Fibroblast of peridontal ligament (primary cell): ENCODE data around the gene LIPN.

Source experiments
- DNase-seq: peaks from one replicate; pipeline ENCODE4 v3.0.0-alpha.2; 2010; ENCODE audit errors: extremely low read depth

Gene LIPN

DNA sequence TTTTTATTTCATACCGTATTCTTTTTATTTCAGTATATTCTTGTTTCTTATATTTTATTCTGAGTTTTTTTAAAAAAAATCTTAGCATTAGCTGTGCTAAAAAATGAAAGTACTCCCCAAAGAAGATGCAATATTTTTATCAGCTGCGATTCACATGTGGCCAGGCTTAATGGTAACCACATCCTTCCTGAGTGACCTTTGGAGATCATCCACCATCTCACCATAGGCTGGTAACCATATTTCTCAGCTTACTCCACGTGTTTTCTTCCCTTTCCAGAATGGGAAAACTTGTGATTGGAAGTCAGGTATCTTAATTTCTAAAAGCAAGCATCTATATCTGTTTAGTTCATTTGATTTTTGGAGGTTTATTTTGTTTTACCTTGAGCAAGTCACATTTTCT lies 23.9 kb downstream of the LIPN start:
- DNase-seq = no peak

DNA sequence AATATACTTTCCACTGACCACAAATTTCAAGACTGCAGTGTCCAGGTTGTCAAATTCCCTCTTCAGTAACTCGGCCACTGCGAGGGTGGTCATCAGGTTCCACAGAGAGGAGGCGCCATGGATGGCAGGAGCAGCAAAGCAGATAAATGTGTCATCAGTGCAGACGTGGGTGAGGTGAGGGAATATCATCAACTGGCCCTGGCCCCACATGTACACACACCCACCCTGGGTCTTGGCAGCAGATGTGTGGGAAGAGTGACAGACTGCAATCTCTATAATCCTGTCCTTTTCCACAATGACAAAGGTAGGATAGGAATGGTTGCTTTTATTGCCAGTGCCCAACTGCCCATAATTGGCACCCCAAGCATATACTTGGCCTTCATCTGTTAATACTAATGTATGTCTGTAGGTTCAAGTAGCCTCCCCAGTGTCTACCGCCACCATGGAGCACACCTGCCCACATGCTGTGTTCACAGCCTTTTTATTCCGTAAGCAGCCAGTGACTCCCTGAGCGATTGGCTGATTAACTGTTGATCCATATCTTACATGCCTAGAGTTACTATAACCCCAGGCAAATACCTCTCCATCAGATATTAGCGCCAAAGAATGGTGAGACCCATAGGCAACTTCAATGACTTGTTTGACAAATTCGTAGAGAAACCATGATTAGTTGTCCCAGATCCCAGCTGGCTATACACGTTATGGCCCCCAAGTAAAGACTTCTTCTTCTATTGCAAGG lies 26.4 kb downstream of the LIPN start:
- DNase-seq = no peak

- no peak for DNase-seq
These were observed 27.6 kb downstream of the LIPN start for GRCh38 chr10:88787463-88787862.

GRCh38 chr10:88788924-88789323 lies 29.1 kb downstream of the LIPN start:
- no peak for DNase-seq

DNA sequence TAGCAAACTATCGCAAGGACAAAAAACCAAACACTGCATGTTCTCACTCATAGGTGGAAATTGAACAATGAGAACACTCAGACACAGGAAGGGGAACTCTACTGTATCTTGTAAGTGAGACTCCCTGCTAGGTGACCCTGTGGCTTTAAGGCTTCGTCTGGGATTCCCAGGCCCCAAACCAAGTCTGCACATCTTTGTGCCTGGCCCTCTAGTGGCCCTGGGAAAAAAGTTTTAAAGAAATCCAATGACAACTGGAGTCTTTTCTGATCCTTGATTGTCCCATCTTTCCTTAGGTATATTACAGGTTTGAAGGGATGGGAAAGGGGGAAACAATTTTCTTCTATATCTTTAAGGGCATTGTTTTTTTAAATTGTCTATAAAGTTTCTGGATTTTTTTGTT lies 32.1 kb downstream of the LIPN start:
- no peak for DNase-seq

- peak; percentile 61 for DNase-seq
These were observed 32.8 kb downstream of the LIPN start for GRCh38 chr10:88792661-88793060.

GRCh38 chr10:88793712-88794299 lies 34.0 kb downstream of the LIPN start:
- DNase-seq = peak; percentile 77

- peak; percentile 83 for DNase-seq
These were observed 34.9 kb downstream of the LIPN start for GRCh38 chr10:88794731-88795130.

DNA sequence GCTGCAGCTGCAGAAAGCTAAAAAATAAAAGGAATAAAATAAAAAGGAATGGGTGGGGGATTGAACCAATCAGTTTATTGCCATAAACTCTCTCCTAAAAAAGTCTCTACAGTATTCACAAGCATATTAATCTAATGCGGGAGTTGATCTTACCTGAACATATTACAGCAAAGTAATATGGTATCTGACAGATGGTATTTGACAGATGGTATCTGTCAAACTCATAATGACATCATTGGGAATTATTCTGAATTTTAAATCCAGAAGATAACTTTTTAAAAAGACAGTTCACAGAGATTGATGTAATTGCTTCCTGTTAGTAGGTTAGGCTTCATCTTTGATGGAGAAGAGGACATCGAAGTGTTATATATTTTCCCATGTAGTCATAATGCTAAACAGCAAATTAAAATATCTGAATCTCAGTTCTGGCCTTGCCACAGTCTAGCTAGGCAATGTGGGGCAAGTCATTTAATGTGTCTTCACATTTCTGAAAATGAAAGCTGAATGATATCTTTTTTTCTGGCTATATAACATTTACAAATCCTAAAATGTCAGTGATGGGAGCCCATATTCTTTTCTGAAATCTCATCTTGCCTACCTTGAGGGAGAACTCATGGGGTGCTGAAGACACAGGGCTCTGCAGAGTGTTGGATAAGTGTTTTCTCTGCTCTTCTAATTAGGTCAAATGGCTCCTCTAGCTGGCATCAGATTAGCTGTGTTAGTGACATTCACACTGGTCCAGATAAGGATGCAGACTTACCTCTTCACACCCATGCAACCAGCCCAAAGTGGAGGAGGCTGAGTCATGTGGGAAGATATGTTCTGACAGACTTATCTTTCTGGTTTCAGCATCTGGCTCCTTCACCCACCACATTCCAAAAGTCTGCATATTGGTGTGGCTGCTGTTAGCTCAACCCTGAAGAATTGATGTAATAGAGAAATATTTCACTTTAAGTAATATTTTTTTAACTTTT lies 40.6 kb downstream of the LIPN start:
- peak; percentile 40 for DNase-seq

DNA sequence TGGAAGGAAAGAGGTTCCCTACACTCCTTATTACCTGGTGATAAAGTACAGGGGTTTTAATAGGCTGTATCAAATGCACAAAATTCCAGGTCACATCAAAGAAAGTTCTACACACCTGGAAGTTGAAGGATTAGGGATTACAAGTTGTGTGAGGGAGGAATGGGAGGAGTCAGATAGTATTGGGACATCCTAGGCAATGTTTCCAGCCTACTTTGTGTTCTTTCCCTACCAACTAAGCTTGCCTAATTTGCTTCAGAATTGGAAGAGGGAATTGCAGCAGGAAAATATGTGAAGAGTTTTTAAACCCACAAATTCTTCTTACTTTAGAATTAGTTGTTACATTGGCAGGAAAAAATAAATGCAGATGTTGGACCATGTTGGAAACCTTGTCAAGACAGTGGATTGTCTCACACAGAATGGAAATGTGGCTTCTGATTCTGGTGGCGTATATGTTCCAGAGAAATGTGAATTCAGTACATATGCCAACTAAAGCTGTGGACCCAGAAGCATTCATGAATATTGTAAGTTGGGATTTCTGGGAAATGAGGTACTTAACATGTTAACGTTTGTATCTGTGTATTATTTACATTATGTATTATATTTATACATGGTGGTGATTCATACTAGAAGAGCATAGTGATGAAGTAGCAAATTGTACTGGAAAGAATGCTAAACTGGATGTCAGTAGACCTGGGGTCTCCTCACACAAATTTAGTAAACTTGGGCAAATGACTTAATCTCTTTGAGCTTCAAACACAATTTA lies 42.9 kb downstream of the LIPN start, which contains the start of gene LIPM:
Gene LIPM, plus strand, starts transcription at position 208 of the 763 bp plus-strand sequence. Its CDS starts 167 bp downstream, at position 375.
- DNase-seq = peak; percentile 45

DNA sequence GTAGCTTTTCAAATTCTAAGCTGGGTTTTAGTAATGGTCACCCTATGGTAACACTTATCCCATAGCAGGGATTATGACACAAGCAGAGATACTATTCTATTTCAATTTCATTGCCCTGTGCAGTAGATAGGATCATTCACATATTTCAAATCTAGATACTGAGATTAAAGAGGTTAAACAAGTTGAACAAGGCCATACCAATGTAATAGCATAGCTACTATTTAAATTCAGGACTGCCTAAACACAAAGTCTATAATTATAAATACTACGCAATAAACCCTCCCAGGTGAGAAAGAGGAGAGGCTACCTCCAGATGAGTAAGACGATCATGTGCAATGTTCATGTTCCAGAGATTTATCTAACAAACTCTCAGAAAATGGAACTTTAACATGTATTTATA lies 43.8 kb downstream of the LIPN start:
- DNase-seq = no peak

DNA sequence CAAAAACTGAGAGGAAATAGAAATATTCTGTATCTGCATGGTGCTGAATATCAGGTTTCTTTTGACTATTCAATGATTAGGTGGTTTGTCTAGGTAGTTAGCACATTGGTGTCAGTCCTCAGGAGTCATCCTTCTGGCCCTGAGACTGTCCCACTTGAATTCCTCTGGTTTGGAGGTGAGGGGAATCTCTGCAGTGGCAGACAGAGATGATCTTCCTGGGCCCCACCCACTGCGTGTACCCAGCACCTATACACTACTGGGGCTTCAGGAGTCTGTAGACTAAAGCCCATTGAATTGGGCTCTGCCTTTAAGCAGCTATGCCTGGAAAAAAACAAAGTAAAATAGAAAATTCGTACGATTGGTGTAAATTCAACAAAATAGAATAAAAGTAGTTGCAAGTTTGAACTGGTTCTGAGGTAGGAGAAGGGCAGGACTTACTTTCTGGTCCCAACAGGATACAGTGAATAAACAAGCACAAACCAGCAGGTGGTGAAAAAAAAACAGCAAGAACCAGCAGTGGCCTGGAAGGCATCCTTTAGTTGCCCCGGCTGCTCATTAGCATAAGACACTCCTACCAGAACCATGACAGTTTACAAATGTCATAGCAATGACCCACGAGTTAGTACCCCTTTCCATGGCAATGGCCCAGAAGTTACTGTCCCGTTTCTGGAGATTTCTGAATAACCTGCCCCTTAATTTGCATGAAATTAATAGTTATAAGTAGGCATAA lies 44.4 kb downstream of the LIPN start:
- DNase-seq = no peak

GRCh38 chr10:88805361-88805760 lies 45.5 kb downstream of the LIPN start:
- no peak for DNase-seq

DNA sequence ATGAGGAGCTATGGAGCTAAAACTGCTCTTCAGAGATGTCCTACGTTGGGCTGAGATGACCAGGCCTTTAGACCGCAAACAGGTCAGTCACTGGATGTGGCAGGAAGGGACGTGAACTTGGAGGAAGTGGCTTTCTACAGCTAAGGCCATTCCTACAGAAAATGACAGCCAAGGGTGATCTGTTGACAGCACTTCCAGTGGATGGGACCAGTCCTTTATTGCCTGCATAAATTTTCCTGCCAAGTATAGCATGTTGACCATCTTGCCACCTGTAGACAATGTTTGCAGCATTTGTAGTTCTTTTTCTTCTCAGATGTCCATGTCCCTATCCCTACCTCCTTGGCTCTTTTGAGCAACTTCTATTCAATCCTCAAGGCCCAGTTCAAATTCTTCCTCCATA lies 46.1 kb downstream of the LIPN start:
- DNase-seq = no peak

- no peak for DNase-seq
These were observed 49.8 kb downstream of the LIPN start for GRCh38 chr10:88809621-88810020.

DNA sequence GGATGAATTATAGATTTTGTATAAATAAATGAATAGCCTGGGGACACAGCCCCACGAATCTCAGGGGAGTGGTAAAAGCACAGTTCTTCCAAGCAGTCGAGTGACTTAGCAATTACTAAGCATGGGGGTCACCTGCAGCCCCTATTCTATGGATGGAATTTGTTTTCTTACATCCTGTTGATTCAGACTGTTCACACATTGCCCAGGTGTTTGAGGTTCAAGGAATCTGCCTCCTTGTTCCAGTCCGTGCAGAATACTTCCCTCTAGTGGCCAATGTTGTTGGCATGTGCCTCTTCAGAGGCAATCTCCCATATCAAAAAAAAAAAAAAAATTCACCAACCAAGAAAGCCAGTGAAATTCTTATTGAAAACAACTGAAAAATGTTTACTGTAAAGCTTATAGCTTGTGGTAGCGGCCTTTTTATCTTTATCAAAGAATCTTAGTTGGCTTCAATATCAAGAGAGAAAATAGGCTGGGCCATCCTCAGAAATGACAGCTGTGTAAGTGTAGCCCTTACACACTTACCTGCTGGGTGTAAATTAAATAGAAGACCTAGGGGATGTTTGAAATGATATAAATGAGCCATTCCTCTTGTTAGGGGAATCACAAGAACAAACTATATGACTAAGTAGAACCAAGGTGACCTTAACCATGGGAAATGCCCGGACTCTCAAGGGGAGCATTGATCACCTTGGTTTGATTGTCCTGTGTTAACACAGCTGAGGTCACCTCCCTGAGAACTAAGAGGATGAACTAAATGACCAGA lies 50.6 kb downstream of the LIPN start:
- DNase-seq = peak; percentile 79

DNA sequence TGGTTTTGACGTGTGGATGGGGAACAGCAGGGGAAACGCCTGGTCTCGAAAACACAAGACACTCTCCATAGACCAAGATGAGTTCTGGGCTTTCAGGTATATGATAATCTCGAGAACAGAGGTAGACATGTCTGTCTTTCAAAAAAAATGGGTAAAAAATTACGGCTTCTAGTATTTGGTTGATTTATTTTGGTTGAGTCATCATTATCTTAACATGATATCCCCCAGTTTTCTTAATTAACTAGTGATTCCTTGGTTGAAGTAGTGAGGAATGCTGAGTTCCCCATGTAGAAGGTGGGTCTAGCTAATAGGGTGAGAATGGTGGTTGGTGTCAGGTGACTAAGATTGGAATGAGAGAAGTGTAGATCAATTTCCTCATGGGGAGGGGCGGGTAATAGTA lies 53.4 kb downstream of the LIPN start:
- DNase-seq = no peak

DNA sequence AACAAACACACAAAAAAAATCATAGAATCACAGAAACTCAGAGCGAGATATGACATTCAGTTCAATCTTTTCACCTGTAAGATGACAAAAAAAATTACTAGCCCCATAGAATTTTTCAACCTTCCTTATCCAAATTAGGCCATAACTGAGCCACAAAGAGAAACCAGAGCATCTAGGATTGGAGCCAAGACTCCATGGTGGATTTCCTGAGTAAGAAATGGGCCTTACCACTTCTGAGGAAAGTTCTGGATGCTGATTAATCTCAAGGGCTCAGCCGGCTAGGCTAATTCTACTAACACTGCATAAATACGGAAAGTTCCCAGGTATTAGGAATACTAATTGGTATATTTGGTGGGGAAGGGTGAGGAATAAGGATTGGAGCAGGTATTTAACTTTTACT lies 59.5 kb downstream of the LIPN start:
- DNase-seq = peak; percentile 75

- DNase-seq = peak; percentile 96
These were observed 61.1 kb downstream of the LIPN start for GRCh38 chr10:88820748-88821401.

GRCh38 chr10:88826388-88826787 lies 66.6 kb downstream of the LIPN start:
- DNase-seq = no peak
